LNCAP (cell line): ENCODE results near the gene SMARCC1.

ENCODE experiments used
- CTCF ChIP-seq: fragments of 450-650 bp; IDR thresholded peaks from 2 replicates; pipeline ENCODE4 v1.5.1; 2017; ENCODE audit warnings: mild to moderate bottlenecking

Gene SMARCC1

DNA sequence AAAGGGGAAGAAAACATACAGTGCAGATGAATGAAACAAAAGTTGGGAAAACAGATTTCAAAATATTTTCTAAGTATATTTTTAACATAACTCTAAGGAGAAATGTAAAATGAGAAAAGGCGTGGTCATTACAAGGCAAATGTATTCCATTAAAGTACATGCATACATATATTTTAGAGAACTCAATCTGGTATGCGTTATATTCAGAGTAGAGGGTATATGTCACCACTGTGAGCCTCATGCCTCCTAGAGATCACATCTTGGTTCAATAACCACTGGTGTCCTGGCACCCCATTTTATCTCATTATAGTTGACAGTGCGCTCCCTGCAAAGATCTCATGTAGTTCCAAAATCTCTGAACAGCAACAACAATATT, 77.5 kb downstream of the SMARCC1 start:
- TF ChIP-seq CTCF, result no peak

GRCh38 chr3:47701388-47701787, 80.3 kb downstream of the SMARCC1 start:
- TF ChIP-seq CTCF, result no peak

DNA sequence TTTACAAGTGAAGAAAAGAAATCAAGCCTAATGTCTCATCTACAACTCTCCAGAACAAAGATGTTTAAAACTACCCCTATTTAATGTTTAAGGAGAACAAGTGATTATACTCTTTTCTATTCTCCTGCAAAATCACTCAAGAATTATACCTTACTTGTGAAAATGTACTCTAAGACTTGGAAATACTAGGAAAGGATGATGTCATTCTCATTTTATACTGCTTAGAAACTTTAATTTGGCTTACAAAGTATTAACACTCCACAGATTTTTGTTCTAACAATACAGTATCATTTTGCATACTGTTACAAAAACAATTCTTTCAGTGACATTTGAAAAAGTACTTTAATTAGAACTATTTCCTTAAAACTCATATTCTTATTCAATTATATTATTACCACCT, 89.5 kb downstream of the SMARCC1 start:
- no peak for TF ChIP-seq CTCF

DNA sequence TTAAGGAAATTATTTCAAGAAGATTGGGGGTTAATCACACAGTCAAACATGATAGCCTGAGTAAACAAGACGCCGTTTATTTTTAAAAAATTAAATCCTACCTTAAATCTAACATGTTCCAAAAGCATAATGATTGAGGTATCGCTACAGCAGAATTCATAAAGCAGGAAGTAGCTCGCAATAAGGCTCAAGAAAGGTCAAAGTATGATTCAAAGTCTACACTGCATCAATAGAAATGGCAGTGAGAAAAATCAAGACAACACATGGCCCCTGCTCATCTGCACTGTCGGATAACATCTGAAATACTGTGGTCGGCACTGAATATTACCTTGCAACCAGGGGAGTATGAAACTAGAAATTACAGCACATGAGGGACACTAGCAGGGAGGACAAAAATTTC, 93.2 kb downstream of the SMARCC1 start:
- TF ChIP-seq CTCF, result no peak

DNA sequence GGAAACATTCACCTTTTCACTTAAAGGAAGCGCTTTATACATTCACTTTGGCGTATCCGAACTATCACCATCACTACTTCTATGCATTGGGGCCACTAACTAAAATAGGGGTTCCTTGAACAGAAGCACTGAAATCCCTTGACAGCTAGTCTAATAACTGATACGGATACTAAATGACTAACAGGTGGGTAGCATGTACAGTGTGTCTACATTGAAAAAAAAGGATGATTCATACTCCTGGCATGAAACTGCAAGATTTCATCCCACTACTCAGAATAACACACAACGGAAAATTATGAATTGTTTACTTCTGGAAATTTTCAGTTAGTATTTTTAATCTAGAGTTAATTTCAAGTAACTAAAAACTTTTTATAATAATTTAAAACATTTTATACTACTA, 96.7 kb downstream of the SMARCC1 start:
- no peak for TF ChIP-seq CTCF

DNA sequence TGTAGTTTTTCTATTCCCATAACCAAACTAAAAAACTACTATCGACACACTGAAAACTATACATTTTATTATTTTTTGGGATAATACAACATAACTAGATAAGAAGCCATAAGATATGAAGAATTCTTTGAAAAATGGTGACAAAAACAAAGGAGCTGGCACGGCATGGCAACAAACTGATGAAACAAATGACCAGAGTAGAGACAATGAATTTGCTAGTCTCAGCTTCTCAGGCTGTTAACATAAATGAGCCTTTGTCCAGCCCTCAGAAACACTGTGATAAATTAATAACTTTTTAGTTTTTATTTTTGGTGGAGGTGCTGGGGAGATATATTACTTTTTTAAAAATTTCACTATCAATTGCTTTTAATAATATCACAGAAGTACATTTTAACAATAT, 100.7 kb downstream of the SMARCC1 start:
- no peak for TF ChIP-seq CTCF

DNA sequence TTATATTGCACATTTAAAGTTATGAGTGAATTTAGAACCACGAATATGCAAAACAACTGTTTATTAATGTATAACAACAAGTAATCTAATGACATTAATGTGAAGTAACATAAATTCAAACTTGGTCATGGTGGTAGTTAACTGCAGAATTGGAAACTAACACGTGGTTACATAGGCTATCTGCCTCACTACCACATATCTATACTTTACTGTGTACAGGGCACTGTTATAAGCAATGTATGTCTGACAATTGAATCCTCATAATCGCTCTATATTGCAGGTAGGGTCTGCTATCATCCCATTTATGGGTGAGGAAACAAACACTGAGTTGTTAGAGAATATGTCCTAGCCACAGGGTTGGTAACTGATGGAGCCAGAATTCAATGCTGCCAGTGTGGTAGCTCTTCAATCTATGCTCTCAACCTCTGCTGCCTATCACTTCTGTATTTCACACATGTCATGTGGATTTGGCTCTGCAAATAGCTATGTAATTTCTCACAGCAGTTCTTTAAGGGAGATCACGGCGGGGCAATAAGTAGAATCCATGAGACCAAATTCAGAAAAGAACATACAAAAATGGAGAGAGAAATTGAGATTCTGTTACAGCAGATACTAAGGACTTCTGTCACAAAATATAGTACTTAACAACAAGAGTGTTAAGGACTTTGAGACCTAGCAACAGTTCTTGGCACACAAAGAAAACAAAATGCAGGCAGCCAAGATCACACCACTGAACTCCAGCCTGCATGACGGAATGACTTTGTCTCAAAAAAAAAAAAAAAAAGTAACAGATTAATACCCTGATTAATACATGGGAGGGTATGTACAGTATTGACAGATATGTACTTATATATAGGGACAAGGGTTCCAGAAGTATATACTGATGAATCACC, 103.0 kb downstream of the SMARCC1 start:
- no peak for TF ChIP-seq CTCF
